Measurements from ENCODE around the gene RABL2B. TPM values are rescaled to one million over a fixed set of nuclear protein-coding genes. Genes with fewer than 3 reads are reported as not detected.

Gene RABL2B
- polyA plus RNA-seq, 1 donor from 2014 or later = 26.2 TPM

DNA sequence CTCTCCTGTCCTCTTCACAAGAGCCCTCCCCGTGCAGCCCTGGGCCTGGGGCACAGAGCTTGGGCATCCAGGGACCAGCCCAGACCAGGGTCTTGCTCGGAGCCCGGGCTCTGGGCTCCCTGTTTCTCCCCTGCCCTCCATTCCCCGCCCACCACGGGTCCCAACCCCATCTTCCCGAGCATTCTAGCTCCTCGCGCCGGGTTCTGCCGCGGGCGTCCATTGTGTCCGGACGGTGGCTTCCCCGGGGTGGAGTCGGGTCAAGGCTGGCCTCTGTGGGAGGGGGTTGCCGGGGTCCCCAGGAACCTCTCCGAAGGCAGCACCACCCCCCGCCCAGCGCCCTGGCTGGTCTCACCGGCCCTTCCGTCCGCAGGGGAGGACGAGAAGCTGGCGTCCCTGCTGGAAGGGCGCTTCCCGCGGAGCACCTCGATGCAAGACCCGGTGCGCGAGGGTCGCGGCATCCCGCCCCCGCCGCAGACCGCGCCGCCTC lies 63.6 kb downstream of the RABL2B start:
- no peak overlapping the region for H3K4me2 ChIP-seq (ENCODE audit: low read length)
- no peaks in the 10 kb centered on the region for H3K9me3 ChIP-seq (ENCODE audit: low read length)
- H3F3A ChIP-seq (ENCODE audit: insufficient read depth, low read length, poor library complexity, severe bottlenecking) = no peaks in the 10 kb centered on the region
- TF ChIP-seq, protein P1, sequence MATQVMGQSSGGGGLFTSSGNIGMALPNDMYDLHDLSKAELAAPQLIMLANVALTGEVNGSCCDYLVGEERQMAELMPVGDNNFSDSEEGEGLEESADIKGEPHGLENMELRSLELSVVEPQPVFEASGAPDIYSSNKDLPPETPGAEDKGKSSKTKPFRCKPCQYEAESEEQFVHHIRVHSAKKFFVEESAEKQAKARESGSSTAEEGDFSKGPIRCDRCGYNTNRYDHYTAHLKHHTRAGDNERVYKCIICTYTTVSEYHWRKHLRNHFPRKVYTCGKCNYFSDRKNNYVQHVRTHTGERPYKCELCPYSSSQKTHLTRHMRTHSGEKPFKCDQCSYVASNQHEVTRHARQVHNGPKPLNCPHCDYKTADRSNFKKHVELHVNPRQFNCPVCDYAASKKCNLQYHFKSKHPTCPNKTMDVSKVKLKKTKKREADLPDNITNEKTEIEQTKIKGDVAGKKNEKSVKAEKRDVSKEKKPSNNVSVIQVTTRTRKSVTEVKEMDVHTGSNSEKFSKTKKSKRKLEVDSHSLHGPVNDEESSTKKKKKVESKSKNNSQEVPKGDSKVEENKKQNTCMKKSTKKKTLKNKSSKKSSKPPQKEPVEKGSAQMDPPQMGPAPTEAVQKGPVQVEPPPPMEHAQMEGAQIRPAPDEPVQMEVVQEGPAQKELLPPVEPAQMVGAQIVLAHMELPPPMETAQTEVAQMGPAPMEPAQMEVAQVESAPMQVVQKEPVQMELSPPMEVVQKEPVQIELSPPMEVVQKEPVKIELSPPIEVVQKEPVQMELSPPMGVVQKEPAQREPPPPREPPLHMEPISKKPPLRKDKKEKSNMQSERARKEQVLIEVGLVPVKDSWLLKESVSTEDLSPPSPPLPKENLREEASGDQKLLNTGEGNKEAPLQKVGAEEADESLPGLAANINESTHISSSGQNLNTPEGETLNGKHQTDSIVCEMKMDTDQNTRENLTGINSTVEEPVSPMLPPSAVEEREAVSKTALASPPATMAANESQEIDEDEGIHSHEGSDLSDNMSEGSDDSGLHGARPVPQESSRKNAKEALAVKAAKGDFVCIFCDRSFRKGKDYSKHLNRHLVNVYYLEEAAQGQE (IDR thresholded peaks at IDR 0.05; ENCODE audit: borderline replicate concordance) = no peak
- TF ChIP-seq MXI1 (conservative IDR thresholded peaks at IDR 0.05; ENCODE audit: poor library complexity, severe bottlenecking) = no peak
- TF ChIP-seq TAF1 (IDR thresholded peaks at IDR 0.05; ENCODE audit: low read depth) = no peak
- TF ChIP-seq SMC3 (conservative IDR thresholded peaks at IDR 0.05; ENCODE audit: poor library complexity) = no peak
- TF ChIP-seq POLR2AphosphoS5 (IDR thresholded peaks at IDR 0.05) = no peak
- TF ChIP-seq EP300 (conservative IDR thresholded peaks at IDR 0.05; ENCODE audit: poor library complexity, severe bottlenecking) = no peak
- TF ChIP-seq, protein P2, sequence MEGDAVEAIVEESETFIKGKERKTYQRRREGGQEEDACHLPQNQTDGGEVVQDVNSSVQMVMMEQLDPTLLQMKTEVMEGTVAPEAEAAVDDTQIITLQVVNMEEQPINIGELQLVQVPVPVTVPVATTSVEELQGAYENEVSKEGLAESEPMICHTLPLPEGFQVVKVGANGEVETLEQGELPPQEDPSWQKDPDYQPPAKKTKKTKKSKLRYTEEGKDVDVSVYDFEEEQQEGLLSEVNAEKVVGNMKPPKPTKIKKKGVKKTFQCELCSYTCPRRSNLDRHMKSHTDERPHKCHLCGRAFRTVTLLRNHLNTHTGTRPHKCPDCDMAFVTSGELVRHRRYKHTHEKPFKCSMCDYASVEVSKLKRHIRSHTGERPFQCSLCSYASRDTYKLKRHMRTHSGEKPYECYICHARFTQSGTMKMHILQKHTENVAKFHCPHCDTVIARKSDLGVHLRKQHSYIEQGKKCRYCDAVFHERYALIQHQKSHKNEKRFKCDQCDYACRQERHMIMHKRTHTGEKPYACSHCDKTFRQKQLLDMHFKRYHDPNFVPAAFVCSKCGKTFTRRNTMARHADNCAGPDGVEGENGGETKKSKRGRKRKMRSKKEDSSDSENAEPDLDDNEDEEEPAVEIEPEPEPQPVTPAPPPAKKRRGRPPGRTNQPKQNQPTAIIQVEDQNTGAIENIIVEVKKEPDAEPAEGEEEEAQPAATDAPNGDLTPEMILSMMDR (IDR thresholded peaks at IDR 0.05; ENCODE audit: poor library complexity, severe bottlenecking) = no peak
- no peak for TF ChIP-seq EZH2 (IDR thresholded peaks at IDR 0.05; ENCODE audit: borderline replicate concordance, insufficient read depth, low read length, poor library complexity, severe bottlenecking)
- H3K4me3 ChIP-seq (ENCODE audit: low read length) = no peak overlapping the region
- H3K36me3 ChIP-seq (ENCODE audit: insufficient read depth, low read length) = no peaks in the 10 kb centered on the region
- no peaks in the 10 kb centered on the region for H3K79me2 ChIP-seq (replicated peaks; ENCODE audit: insufficient read depth, low read length)
- H2AFZ ChIP-seq (ENCODE audit: low read depth, low read length) = no peak overlapping the region
- H3K9me2 ChIP-seq (ENCODE audit: insufficient read depth, low read length) = no peaks in the 10 kb centered on the region
- no peak overlapping the region for H3K9ac ChIP-seq (ENCODE audit: low read length)
- no peak overlapping the region for H3K27ac ChIP-seq (ENCODE audit: low read length)
- H4K20me1 ChIP-seq (ENCODE audit: insufficient read depth) = no peaks in the 10 kb centered on the region
- peaks cover 17% of the 10 kb centered on the region for H3K27me3 ChIP-seq (ENCODE audit: insufficient read depth, low read depth, low read length)

GRCh38 chr22:50718352-50718709 lies 65.1 kb downstream of the RABL2B start:
- H3K9ac ChIP-seq (ENCODE audit: low read length) = no peak overlapping the region
- no peaks in the 10 kb centered on the region for H3F3A ChIP-seq (ENCODE audit: insufficient read depth, low read length, poor library complexity, severe bottlenecking)
- no peak overlapping the region for H2AFZ ChIP-seq (ENCODE audit: low read depth, low read length)
- H3K4me2 ChIP-seq (ENCODE audit: low read length) = no peak overlapping the region
- no peaks in the 10 kb centered on the region for H3K9me2 ChIP-seq (ENCODE audit: insufficient read depth, low read length)
- no peaks in the 10 kb centered on the region for H3K9me3 ChIP-seq (ENCODE audit: low read length)
- H3K79me2 ChIP-seq (replicated peaks; ENCODE audit: insufficient read depth, low read length) = no peaks in the 10 kb centered on the region
- H3K27ac ChIP-seq (ENCODE audit: low read length) = no peak overlapping the region
- TF ChIP-seq, protein P1 (IDR thresholded peaks at IDR 0.05; ENCODE audit: borderline replicate concordance) = no peak
- no peak for TF ChIP-seq TAF1 (IDR thresholded peaks at IDR 0.05; ENCODE audit: low read depth)
- TF ChIP-seq, protein P2 (IDR thresholded peaks at IDR 0.05; ENCODE audit: poor library complexity, severe bottlenecking) = no peak
- TF ChIP-seq RAD21 (conservative IDR thresholded peaks at IDR 0.05) = no peak
- no peak for TF ChIP-seq SMC3 (conservative IDR thresholded peaks at IDR 0.05; ENCODE audit: poor library complexity)
- no peak for TF ChIP-seq POLR2AphosphoS5 (IDR thresholded peaks at IDR 0.05)
- no peak for TF ChIP-seq EP300 (conservative IDR thresholded peaks at IDR 0.05; ENCODE audit: poor library complexity, severe bottlenecking)
- no peak for TF ChIP-seq MXI1 (conservative IDR thresholded peaks at IDR 0.05; ENCODE audit: poor library complexity, severe bottlenecking)
- no peaks in the 10 kb centered on the region for H3K36me3 ChIP-seq (ENCODE audit: insufficient read depth, low read length)
- no peaks in the 10 kb centered on the region for H4K20me1 ChIP-seq (ENCODE audit: insufficient read depth)
- H3K4me3 ChIP-seq (ENCODE audit: low read length) = no peak overlapping the region
- H3K27me3 ChIP-seq (ENCODE audit: insufficient read depth, low read depth, low read length) = peaks cover 17% of the 10 kb centered on the region

Data from neural cell (in vitro differentiated cells).